ENCODE results near the gene COL1A1. TPM values are rescaled to one million over a fixed set of nuclear protein-coding genes. Genes with fewer than 3 reads are reported as not detected.

COL1A1 gene
- total RNA-seq, 4 donors from 2014 or later, result 20.7 to 123 (median 41.5) TPM

DNA sequence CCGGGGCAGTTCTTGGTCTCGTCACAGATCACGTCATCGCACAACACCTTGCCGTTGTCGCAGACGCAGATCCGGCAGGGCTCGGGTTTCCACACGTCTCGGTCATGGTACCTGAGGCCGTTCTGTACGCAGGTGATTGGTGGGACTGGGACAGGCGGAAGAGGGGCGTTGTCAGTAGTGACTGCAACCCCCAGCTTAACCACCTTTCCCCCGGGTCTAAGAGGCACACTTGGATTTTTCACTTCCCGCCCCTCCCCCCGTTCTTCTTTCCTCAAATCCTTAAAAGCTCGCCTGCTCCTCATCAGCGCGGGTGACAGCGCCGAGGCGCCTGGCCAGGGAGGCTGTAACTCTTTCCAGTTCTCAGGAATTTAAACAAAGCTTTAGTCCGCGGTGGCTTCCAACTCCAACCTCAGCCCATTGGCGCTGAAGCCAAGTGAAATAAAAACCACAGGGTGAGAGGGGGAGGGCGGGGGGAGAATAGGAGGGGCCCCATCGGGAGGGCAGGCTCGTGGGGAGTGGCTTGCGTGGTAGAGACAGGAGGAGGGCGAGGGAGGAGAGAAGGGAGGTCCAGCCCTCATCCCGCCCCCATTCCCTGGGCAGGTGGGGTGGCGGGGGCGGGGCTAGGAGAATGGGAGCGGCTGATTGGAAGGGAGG is 1.5 kb downstream of the COL1A1 start:
- H3K27me3 ChIP-seq, result peaks cover 0 to 15% (median 3%) of the 10 kb centered on the region in 4 donors
- DNase-seq (ENCODE audit: extremely low spot score), result peak; percentile 99
- WGBS, result 7% methylated on average over 32 of the region's 36 CpGs
- peak overlapping the region; percentile 88 to 94 (median 92) for H3K27ac ChIP-seq (replicated peaks in 1 of 4)
- peaks cover 26 to 98% (median 72%) of the 10 kb centered on the region in 4 donors for H3K4me1 ChIP-seq
- H3K36me3 ChIP-seq, result peaks cover 10 to 34% (median 32%) of the 10 kb centered on the region in 4 donors
- peak overlapping the region; percentile 51 to 69 (median 58) for H3K4me3 ChIP-seq
- intact Hi-C loops (cut with DNase I), result loop anchor here (1.0 kb wide), 2 partner anchors 73 to 97 kb away; no protein-coding TSS in a partner anchor
- no peaks in the 10 kb centered on the region for H3K9me3 ChIP-seq
- TF ChIP-seq EP300 (IDR thresholded peaks at IDR 0.05), result peak; percentile 22
- no peak for TF ChIP-seq CTCF (IDR thresholded peaks at IDR 0.05)
- TF ChIP-seq POLR2AphosphoS5 (IDR thresholded peaks at IDR 0.05), result peak; percentile 82

DNA sequence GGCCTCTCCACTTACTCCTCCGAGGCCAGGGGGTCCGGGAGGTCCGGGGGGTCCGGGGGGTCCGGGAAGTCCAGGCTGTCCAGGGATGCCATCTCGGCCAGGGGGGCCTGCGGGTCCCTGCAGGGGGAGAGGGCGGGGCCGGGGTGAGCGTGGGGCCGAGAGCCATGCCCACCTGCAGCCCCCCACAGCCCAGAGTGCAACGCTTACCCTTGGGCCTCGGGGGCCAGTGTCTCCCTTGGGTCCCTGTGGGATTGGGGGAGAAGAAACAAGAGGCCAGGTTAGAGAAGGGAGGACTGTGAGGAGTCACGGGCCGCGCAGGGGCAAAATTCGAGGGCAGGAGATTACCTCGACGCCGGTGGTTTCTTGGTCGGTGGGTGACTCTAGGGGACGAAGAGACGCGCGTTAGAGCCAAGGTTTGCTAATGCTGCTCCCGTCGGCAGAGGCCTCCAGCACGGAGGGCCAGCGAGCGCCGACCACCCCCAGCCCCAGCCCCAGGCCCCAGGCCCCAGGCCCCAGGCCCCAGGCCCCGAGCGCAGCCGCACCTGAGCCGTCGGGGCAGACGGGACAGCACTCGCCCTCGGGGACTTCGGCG is 2.1 kb downstream of the COL1A1 start:
- 22% methylated on average over 17 of the region's 41 CpGs for WGBS
- TF ChIP-seq POLR2AphosphoS5 (IDR thresholded peaks at IDR 0.05), result no peak
- no peak for TF ChIP-seq POLR2A (IDR thresholded peaks at IDR 0.05; ENCODE audit: low read depth)
- TF ChIP-seq EP300 (IDR thresholded peaks at IDR 0.05), result no peak
- TF ChIP-seq CTCF (IDR thresholded peaks at IDR 0.05), result no peak
- intact Hi-C loops (cut with DNase I), result no loop called here
- DNase-seq (ENCODE audit: extremely low spot score), result no peak
- H3K4me1 ChIP-seq, result peaks cover 26 to 95% (median 74%) of the 10 kb centered on the region in 4 donors
- peak overlapping the region; percentile 88 to 94 (median 92) for H3K27ac ChIP-seq (replicated peaks in 1 of 4)
- peaks cover 0 to 15% (median 3%) of the 10 kb centered on the region in 4 donors for H3K27me3 ChIP-seq
- peaks cover 12 to 40% (median 38%) of the 10 kb centered on the region in 4 donors for H3K36me3 ChIP-seq
- H3K4me3 ChIP-seq, result peak overlapping the region; percentile 51 to 69 (median 58)
- H3K9me3 ChIP-seq, result no peaks in the 10 kb centered on the region

DNA sequence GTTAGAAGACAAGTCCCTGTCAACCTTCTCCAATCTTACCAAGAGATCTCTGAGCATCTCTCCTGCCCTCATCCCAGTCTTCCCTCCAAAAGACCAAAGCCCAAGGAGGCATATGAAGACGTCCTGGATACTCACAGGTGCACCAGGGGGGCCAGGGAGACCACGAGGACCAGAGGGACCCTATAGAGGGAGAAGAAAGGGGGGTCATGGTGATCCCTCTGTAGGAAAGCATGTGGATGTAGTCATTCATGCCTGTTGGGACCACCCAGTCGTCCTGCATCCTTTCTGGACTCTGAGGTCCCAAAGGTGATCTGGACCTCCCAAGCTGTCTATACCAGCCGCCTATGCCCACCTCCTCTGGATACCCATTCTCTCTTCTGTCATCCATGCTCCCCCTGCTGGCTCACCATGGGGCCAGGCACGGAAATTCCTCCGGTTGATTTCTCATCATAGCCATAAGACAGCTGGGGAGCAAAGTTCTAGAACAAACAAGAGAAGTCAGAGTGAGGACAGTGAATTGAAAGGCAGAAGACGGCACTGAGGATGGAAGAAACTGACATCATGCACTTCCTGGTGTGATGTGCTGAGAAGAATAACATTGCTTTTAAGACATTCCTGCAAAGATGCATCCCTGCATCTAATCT is 3.3 kb downstream of the COL1A1 start:
- intact Hi-C loops (cut with DNase I), result loop anchor here (1.0 kb wide), 1 partner anchor 29 kb away; no protein-coding TSS in a partner anchor
- H3K27me3 ChIP-seq, result peaks cover 0 to 15% (median 3%) of the 10 kb centered on the region in 4 donors
- peaks cover 26 to 84% (median 68%) of the 10 kb centered on the region in 4 donors for H3K4me1 ChIP-seq
- peak overlapping the region in 1 of 4 donors; percentile 51 for H3K4me3 ChIP-seq
- no peaks in the 10 kb centered on the region for H3K9me3 ChIP-seq
- H3K36me3 ChIP-seq, result peaks cover 22 to 52% (median 50%) of the 10 kb centered on the region in 4 donors
- DNase-seq (ENCODE audit: extremely low spot score), result no peak
- 18% methylated on average over 7 of the region's 7 CpGs for WGBS
- peak overlapping the region; percentile 88 to 94 (median 92) for H3K27ac ChIP-seq (replicated peaks in 1 of 4)
- TF ChIP-seq CTCF (IDR thresholded peaks at IDR 0.05), result peak; percentile 71 to 80 (median 78)
- no peak for TF ChIP-seq EP300 (IDR thresholded peaks at IDR 0.05)
- peak; percentile 28 to 45 for TF ChIP-seq POLR2AphosphoS5 (IDR thresholded peaks at IDR 0.05)
- TF ChIP-seq POLR2A (IDR thresholded peaks at IDR 0.05; ENCODE audit: low read depth), result no peak

- Histone ChIP-seq H3K9me3 (no peaks in the 10 kb centered on the region), H3K4me3 (no peak overlapping the region), H3K36me3 (peaks cover 34 to 65% (median 63%) of the 10 kb centered on the region in 4 donors), H3K27me3 (peaks cover 0 to 11% (median 3%) of the 10 kb centered on the region in 4 donors), H3K4me1 (peaks cover 26 to 83% (median 71%) of the 10 kb centered on the region in 4 donors), H3K27ac (replicated peaks in 1 of 4) (peak overlapping the region; percentile 88 to 94 (median 92))
- DNase-seq (ENCODE audit: extremely low spot score), result no peak
- TF ChIP-seq CTCF (IDR thresholded peaks at IDR 0.05) (no peak), POLR2A (IDR thresholded peaks at IDR 0.05; ENCODE audit: low read depth) (no peak), POLR2AphosphoS5 (IDR thresholded peaks at IDR 0.05) (no peak), EP300 (IDR thresholded peaks at IDR 0.05) (no peak)
- WGBS, result 64% methylated on average over 2 of the region's 6 CpGs
- intact Hi-C loops (cut with DNase I), result no loop called here
These were observed 4.6 kb downstream of the COL1A1 start for GRCh38 chr17:50196826-50197225.

Measured in esophagus muscularis mucosa (tissue), 4 donors.